HCT116 (cell line): ENCODE data around the gene RAB8A. TPM values are rescaled to one million over a fixed set of nuclear protein-coding genes. Genes with fewer than 3 reads are reported as not detected.

Source experiments
- ATAC-seq: fragments of 200-7000 bp; cut with Tn5 transposase; 2 replicates; pipeline ENCODE4 v1.9.1; 2020; ENCODE audit warnings: mild to moderate bottlenecking, moderate library complexity
- BruUV-seq: library from RNA; stranded (reverse); fragments of 400-500 nt; replicated peaks from 2 replicates; lab custom pipeline; 2021; lab: Mats Ljungman, UMichigan
- CTCF ChIA-PET: fragments of 300-600 bp; sonication (Branson Sonifier 250); formaldehyde crosslinking; loops from one replicate; lab custom pipeline; 2021; ENCODE audit warnings: antibody characterized with exemption; lab: Charles Lee
- POLR2A ChIA-PET: fragments of 300-600, 350-600 bp; sonication (Branson Sonifier 250); formaldehyde crosslinking; loops from one replicate; lab custom pipeline; 2021; ENCODE audit warnings: antibody characterized with exemption; lab: Charles Lee
- RAD21 ChIA-PET, 2 experiments: fragments of 300-600 bp; sonication (Branson Sonifier 250); formaldehyde crosslinking; loops; one replicate each; lab custom pipeline; 2023; ENCODE audit warnings: low total read pairs in 2 of 2; ENCODE audit not compliant: uncharacterized antibody in 2 of 2, unreplicated experiment in 2 of 2, low non-redundant PET in 1 of 2; lab: Charles Lee
- DNase-seq: peaks from one replicate; pipeline ENCODE4 v3.0.0-alpha.2; 2010; ENCODE audit warnings: low read depth, low spot score
- H2AFZ ChIP-seq: fragments of 200-600 bp; shearing (Covaris generic), sonication (generic); 2 replicates; pipeline ENCODE4 v1.6.1; 2017; ENCODE audit warnings: low read depth, mixed run types, mixed read lengths, antibody characterized with exemption, low read length; ENCODE audit not compliant: poor library complexity, severe bottlenecking
- H3K27ac ChIP-seq: 2 replicates; pipeline ENCODE4 v1.5.1; 2012; ENCODE audit warnings: low read depth, low read length
- H3K27me3 ChIP-seq: fragments of 200-600 bp; sonication (generic); 2 replicates; pipeline ENCODE4 v1.6.1; 2016; ENCODE audit warnings: mixed run types, low read length, mixed read lengths; ENCODE audit not compliant: insufficient read depth
- H3K36me3 ChIP-seq, 2 experiments: fragments of 200-500 bp in 1 of 2; fragments of 200-600 bp in 1 of 2; sonication (Bioruptor generic) in 1 of 2; sonication (generic) in 1 of 2; 2 replicates each; pipeline versions ENCODE4 v1.5.1 to v1.6.1; 2014 to 2016; ENCODE audit warnings: low read length in 2 of 2, inconsistent platforms in 1 of 2, mixed read lengths in 1 of 2, mixed run types in 1 of 2; ENCODE audit not compliant: insufficient read depth in 2 of 2, control insufficient read depth in 1 of 2
- H3K4me1 ChIP-seq, 2 experiments: fragments of 200-600 bp in 1 of 2; sonication (generic) in 1 of 2; 2 replicates each; pipeline versions ENCODE4 v1.5.1 to v1.6.1; 2012 to 2017; ENCODE audit warnings: low read length in 2 of 2, inconsistent platforms in 1 of 2, mild to moderate bottlenecking in 1 of 2, mixed read lengths in 1 of 2, mixed run types in 1 of 2, moderate library complexity in 1 of 2; ENCODE audit not compliant: insufficient read depth in 2 of 2, control insufficient read depth in 1 of 2
- H3K4me2 ChIP-seq: fragments of 200-600 bp; sonication (generic); 2 replicates; pipeline ENCODE4 v1.6.1; 2017; ENCODE audit warnings: mixed run types, low read length, mixed read lengths
- H3K4me3 ChIP-seq, 2 experiments: fragments of 200-600 bp in 1 of 2; sonication (generic) in 1 of 2; replicated peaks in 1 of 2; 2 replicates each; pipeline ENCODE4 v1.5.1; 2011 to 2016; ENCODE audit warnings: low read length in 2 of 2, control low read depth in 1 of 2, low read depth in 1 of 2, mild to moderate bottlenecking in 1 of 2, mixed read lengths in 1 of 2, mixed run types in 1 of 2
- H3K79me2 ChIP-seq: fragments of 200-600 bp; sonication (generic); 2 replicates; pipeline ENCODE4 v1.6.1; 2017; ENCODE audit warnings: mild to moderate bottlenecking, mixed run types, low read length, moderate library complexity, mixed read lengths; ENCODE audit not compliant: insufficient read depth
- H3K9ac ChIP-seq: fragments of 200-600 bp; sonication (generic); 2 replicates; pipeline ENCODE4 v1.6.1; 2016; ENCODE audit warnings: low read length, mixed read lengths
- H3K9me2 ChIP-seq: fragments of 200-600 bp; sonication (generic), shearing (Covaris generic); 2 replicates; pipeline ENCODE4 v1.6.1; 2017; ENCODE audit warnings: mixed run types, mild to moderate bottlenecking, moderate library complexity; ENCODE audit not compliant: insufficient read depth
- H3K9me3 ChIP-seq, 2 experiments: fragments of 200-500 bp in 1 of 2; fragments of 200-600 bp in 1 of 2; sonication (Bioruptor generic) in 1 of 2; sonication (generic) in 1 of 2; 2 replicates each; pipeline ENCODE4 v1.6.1; 2014 to 2017; ENCODE audit warnings: low read length in 2 of 2, mixed read lengths in 2 of 2, inconsistent platforms in 1 of 2, low read depth in 1 of 2, mild to moderate bottlenecking in 1 of 2, mixed run types in 1 of 2, moderate library complexity in 1 of 2; ENCODE audit not compliant: control insufficient read depth in 1 of 2, insufficient read depth in 1 of 2
- H4K20me1 ChIP-seq: fragments of 200-600 bp; sonication (generic), shearing (Covaris generic); 2 replicates; pipeline ENCODE4 v1.6.1; 2017; ENCODE audit warnings: mixed run types, mild to moderate bottlenecking, moderate library complexity; ENCODE audit not compliant: insufficient read depth
- CBX3 ChIP-seq: IDR thresholded peaks from 2 replicates; pipeline ENCODE4 v1.6.1; 2012; ENCODE audit warnings: low read depth
- CEBPB ChIP-seq: IDR thresholded peaks from 2 replicates; pipeline ENCODE4 v1.6.1; 2012; ENCODE audit warnings: low read depth
- ELF1 ChIP-seq: IDR thresholded peaks from 2 replicates; pipeline ENCODE4 v1.6.1; 2012; ENCODE audit warnings: low read depth, borderline replicate concordance
- EZH2 ChIP-seq: fragments of 200-600 bp; sonication (generic); IDR thresholded peaks from 2 replicates; pipeline ENCODE4 v1.6.1; 2017; ENCODE audit warnings: antibody characterized with exemption, mixed run types
- EZH2phosphoT487 ChIP-seq: fragments of 200-600 bp; IDR thresholded peaks from 2 replicates; pipeline ENCODE4 v1.6.1; 2018; ENCODE audit warnings: antibody characterized with exemption, borderline replicate concordance
- JUND ChIP-seq: IDR thresholded peaks from 2 replicates; pipeline ENCODE4 v1.6.1; 2012
- POLR2A ChIP-seq: IDR thresholded peaks from 2 replicates; pipeline ENCODE4 v1.7.0; 2011; ENCODE audit warnings: borderline replicate concordance; ENCODE audit not compliant: insufficient read depth, insufficient read length; ENCODE audit errors: extremely low read depth
- POLR2AphosphoS5 ChIP-seq: IDR thresholded peaks from 2 replicates; pipeline ENCODE4 v1.6.1; 2011; ENCODE audit warnings: mild to moderate bottlenecking, low read depth, low read length, moderate library complexity
- RAD21 ChIP-seq: IDR thresholded peaks from 2 replicates; pipeline ENCODE4 v1.6.1; 2012; ENCODE audit warnings: low read depth, mild to moderate bottlenecking
- SIN3A ChIP-seq: IDR thresholded peaks from 2 replicates; pipeline ENCODE4 v1.6.1; 2012; ENCODE audit warnings: low read depth
- SP1 ChIP-seq: IDR thresholded peaks from 2 replicates; pipeline ENCODE4 v1.6.1; 2012; ENCODE audit warnings: low read depth
- SRF ChIP-seq: IDR thresholded peaks from 2 replicates; pipeline ENCODE4 v1.6.1; 2012; ENCODE audit warnings: low read depth
- TCF7L2 ChIP-seq: IDR thresholded peaks from 2 replicates; pipeline ENCODE4 v1.7.0; 2011; ENCODE audit warnings: borderline replicate concordance, inconsistent platforms; ENCODE audit not compliant: insufficient read depth, insufficient read length; ENCODE audit errors: extremely low read depth
- ZNF274 ChIP-seq: fragments of 200-500 bp; sonication (Bioruptor generic); IDR thresholded peaks from 2 replicates; pipeline ENCODE4 v1.6.1; 2014; ENCODE audit warnings: mild to moderate bottlenecking, low read depth, low read length, inconsistent platforms
- intact Hi-C: fragments of 100-400 bp; cut with micrococcal nuclease; formaldehyde crosslinking; loops from 2 replicates; pipeline ENCODE4 v1.10.0; 2022
- total RNA-seq: library from RNA; stranded (reverse); gene quantifications from one replicate; pipeline ENCODE4 v1.2.1, GENCODE V29; 2021; ENCODE audit not compliant: unreplicated experiment
- TF ChIP-seq, protein P1 (sequence below), 3 experiments: fragments of 200-600 bp in 1 of 3; sonication (generic) in 1 of 3; IDR thresholded peaks in 2 of 3; conservative IDR thresholded peaks in 1 of 3; 2 replicates each; pipeline ENCODE4 v1.5.1; 2012 to 2017; ENCODE audit warnings: low read depth in 2 of 3, low read length in 2 of 3, antibody characterized with exemption in 1 of 3, borderline replicate concordance in 1 of 3, control low read depth in 1 of 3, mild to moderate bottlenecking in 1 of 3, mixed read lengths in 1 of 3, mixed run types in 1 of 3, moderate library complexity in 1 of 3; ENCODE audit not compliant: insufficient read depth in 1 of 3
- TF ChIP-seq, protein P2 (sequence below): IDR thresholded peaks from 2 replicates; pipeline ENCODE4 v1.6.1; 2012

RAB8A gene
- total RNA-seq, 1 experiment from 2014 or later: 116 TPM

DNA sequence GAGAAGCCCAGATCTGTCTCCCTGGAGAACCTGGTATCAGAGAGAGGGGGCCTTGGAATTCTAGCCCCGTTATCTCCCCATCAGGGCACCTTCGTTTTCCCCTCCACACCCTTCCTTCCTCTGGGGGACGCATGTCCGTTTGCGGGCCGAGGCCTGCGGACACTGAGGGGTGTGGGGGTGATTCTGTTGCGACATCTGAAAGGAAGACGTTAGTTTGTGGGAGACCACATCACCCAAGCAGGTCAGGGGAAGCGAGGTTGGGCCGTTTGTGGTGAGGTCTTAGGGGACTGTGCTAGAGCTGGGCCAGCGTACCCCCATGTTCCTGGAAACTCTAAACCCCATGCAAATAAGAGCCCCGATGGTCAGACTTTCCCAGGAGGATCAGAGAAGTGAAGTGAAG, 28.1 kb downstream of the RAB8A start:
- Histone ChIP-seq H3K9me3 (no peaks in the 10 kb centered on the region), H3K27ac (no peak overlapping the region), H3K9me2 (no peaks in the 10 kb centered on the region), H3K9ac (no peak overlapping the region), H3K36me3 (no peaks in the 10 kb centered on the region), H4K20me1 (no peaks in the 10 kb centered on the region), H3K4me2 (no peak overlapping the region), H3K27me3 (no peaks in the 10 kb centered on the region), H3K4me3 (no peak overlapping the region), H3K4me1 (peaks cover 13 to 27% of the 10 kb centered on the region in 2 experiments), H3K79me2 (peaks cover 3% of the 10 kb centered on the region; the same call in 1 of the 2 replicates), H2AFZ (no peak overlapping the region)
- BruUV-seq: no TSS peak
- ChIA-PET POLR2A (no interaction called here), RAD21 (no interaction called here), CTCF (interaction anchor here (1.9 kb wide), 1 partner anchor 45 kb away, joined by 4 read pairs; the partner anchor contains the start of gene FAM32A)
- TF ChIP-seq ELF1 (no peak), TCF7L2 (no peak), CEBPB (no peak), ZNF274 (no peak), SIN3A (no peak), POLR2A (no peak), JUND (no peak), SP1 (no peak), EZH2phosphoT487 (no peak), RAD21 (no peak), POLR2AphosphoS5 (no peak), SRF (no peak), CBX3 (no peak), EZH2 (no peak)
- TF ChIP-seq, protein P1, sequence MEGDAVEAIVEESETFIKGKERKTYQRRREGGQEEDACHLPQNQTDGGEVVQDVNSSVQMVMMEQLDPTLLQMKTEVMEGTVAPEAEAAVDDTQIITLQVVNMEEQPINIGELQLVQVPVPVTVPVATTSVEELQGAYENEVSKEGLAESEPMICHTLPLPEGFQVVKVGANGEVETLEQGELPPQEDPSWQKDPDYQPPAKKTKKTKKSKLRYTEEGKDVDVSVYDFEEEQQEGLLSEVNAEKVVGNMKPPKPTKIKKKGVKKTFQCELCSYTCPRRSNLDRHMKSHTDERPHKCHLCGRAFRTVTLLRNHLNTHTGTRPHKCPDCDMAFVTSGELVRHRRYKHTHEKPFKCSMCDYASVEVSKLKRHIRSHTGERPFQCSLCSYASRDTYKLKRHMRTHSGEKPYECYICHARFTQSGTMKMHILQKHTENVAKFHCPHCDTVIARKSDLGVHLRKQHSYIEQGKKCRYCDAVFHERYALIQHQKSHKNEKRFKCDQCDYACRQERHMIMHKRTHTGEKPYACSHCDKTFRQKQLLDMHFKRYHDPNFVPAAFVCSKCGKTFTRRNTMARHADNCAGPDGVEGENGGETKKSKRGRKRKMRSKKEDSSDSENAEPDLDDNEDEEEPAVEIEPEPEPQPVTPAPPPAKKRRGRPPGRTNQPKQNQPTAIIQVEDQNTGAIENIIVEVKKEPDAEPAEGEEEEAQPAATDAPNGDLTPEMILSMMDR (IDR thresholded peaks at IDR 0.05 in 2 of 3, conservative IDR thresholded peaks at IDR 0.05 in 1 of 3; ENCODE audit: borderline replicate concordance in 1 of 3, insufficient read depth in 1 of 3, low read depth in 2 of 3, low read length in 2 of 3): no peak
- TF ChIP-seq, protein P2, sequence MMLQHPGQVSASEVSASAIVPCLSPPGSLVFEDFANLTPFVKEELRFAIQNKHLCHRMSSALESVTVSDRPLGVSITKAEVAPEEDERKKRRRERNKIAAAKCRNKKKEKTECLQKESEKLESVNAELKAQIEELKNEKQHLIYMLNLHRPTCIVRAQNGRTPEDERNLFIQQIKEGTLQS: no peak
- no peak for ATAC-seq
- intact Hi-C loops: no loop called here
- no peak for DNase-seq
